Fibroblast of lung (primary cell): ENCODE data around the gene C19orf38.

Source experiments
- EZH2 ChIP-seq: IDR thresholded peaks from 2 replicates; pipeline ENCODE4 v1.5.1; 2012; ENCODE audit warnings: low read length, control low read depth, mild to moderate bottlenecking; ENCODE audit errors: missing control alignments
- TF ChIP-seq, protein P1 (sequence below), 2 donors: IDR thresholded peaks in 1 of 2; conservative IDR thresholded peaks in 1 of 2; 1 replicate in 1 of 2; 2 replicates in 1 of 2; pipeline ENCODE4 v1.5.1; 2011 to 2012; ENCODE audit warnings: low read length in 2 of 2, control low read depth in 1 of 2, inconsistent platforms in 1 of 2, low read depth in 1 of 2, mild to moderate bottlenecking in 1 of 2

DNA sequence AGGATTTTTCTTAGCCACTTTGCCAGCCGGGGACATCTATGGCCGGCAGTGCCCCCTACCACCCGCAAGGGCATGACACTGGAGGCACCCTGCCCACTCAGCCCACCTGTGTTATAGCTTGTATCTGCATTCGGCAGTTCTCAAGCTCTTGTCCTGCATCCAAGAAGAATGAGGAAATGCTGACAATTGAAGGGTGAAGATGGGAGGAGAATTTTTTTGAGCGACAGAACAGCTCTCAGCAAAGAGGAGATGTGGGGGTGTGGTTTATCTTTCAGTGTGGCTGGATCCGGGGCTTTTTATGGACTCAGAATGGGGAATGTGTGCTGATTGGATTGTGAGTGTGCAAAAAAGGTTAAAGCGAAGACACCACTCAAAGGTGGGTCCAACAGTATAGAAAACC, 5.4 kb upstream of the C19orf38 start:
- TF ChIP-seq, protein P1, sequence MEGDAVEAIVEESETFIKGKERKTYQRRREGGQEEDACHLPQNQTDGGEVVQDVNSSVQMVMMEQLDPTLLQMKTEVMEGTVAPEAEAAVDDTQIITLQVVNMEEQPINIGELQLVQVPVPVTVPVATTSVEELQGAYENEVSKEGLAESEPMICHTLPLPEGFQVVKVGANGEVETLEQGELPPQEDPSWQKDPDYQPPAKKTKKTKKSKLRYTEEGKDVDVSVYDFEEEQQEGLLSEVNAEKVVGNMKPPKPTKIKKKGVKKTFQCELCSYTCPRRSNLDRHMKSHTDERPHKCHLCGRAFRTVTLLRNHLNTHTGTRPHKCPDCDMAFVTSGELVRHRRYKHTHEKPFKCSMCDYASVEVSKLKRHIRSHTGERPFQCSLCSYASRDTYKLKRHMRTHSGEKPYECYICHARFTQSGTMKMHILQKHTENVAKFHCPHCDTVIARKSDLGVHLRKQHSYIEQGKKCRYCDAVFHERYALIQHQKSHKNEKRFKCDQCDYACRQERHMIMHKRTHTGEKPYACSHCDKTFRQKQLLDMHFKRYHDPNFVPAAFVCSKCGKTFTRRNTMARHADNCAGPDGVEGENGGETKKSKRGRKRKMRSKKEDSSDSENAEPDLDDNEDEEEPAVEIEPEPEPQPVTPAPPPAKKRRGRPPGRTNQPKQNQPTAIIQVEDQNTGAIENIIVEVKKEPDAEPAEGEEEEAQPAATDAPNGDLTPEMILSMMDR (conservative IDR thresholded peaks at IDR 0.05 in 1 of 2, IDR thresholded peaks at IDR 0.05 in 1 of 2; ENCODE audit: low read depth in 1 of 2, low read length in 2 of 2), result no peak
- TF ChIP-seq EZH2, result no peak
